ENCODE results near the gene CDC42BPA.
"Not testable (repeated sequence)": the region's sequence is repeated elsewhere in the genome, so short reads cannot be mapped to it uniquely, and the experiment has no call there.

The CDC42BPA gene

GRCh38 chr1:227132695-227133094 is 185.6 kb downstream of the CDC42BPA start:
- not testable (repeated sequence) for H3K27ac ChIP-seq (ENCODE audit: low read length); DNase-seq (ENCODE audit: low read depth, low spot score); H3K4me1 ChIP-seq (ENCODE audit: control insufficient read depth, insufficient read depth, low read length); H3K9me3 ChIP-seq (ENCODE audit: control insufficient read depth, insufficient read depth, low read length); H3K27me3 ChIP-seq (ENCODE audit: control insufficient read depth, insufficient read depth, low read length); H3K36me3 ChIP-seq (ENCODE audit: control insufficient read depth, insufficient read depth, low read length); H3K4me3 ChIP-seq (ENCODE audit: low read length)
- no CpG with 5 or more reads among the region's 32 CpGs for WGBS (ENCODE audit: insufficient coverage, insufficient read length)

- no peaks in the 10 kb centered on the region for H3K4me1 ChIP-seq (ENCODE audit: control insufficient read depth, insufficient read depth, low read length)
- no peaks in the 10 kb centered on the region for H3K27me3 ChIP-seq (ENCODE audit: control insufficient read depth, insufficient read depth, low read length)
- H3K36me3 ChIP-seq (ENCODE audit: control insufficient read depth, insufficient read depth, low read length) = no peaks in the 10 kb centered on the region
- WGBS (ENCODE audit: insufficient coverage, insufficient read length) = no CpG with 5 or more reads among the region's 3 CpGs
- H3K4me3 ChIP-seq (ENCODE audit: low read length) = no peak overlapping the region
- no peak for DNase-seq (ENCODE audit: low read depth, low spot score)
- no peaks in the 10 kb centered on the region for H3K9me3 ChIP-seq (ENCODE audit: control insufficient read depth, insufficient read depth, low read length)
- H3K27ac ChIP-seq (ENCODE audit: low read length) = no peak overlapping the region
Observed at GRCh38 chr1:227131193-227131592, 187.1 kb downstream of the CDC42BPA start.

- no peaks in the 10 kb centered on the region for H3K27me3 ChIP-seq (ENCODE audit: control insufficient read depth, insufficient read depth, low read length)
- no peak overlapping the region for H3K4me3 ChIP-seq (ENCODE audit: low read length)
- no CpG with 5 or more reads among the region's 3 CpGs for WGBS (ENCODE audit: insufficient coverage, insufficient read length)
- no peaks in the 10 kb centered on the region for H3K4me1 ChIP-seq (ENCODE audit: control insufficient read depth, insufficient read depth, low read length)
- H3K27ac ChIP-seq (ENCODE audit: low read length) = no peak overlapping the region
- H3K36me3 ChIP-seq (ENCODE audit: control insufficient read depth, insufficient read depth, low read length) = no peaks in the 10 kb centered on the region
- DNase-seq (ENCODE audit: low read depth, low spot score) = no peak
- H3K9me3 ChIP-seq (ENCODE audit: control insufficient read depth, insufficient read depth, low read length) = no peaks in the 10 kb centered on the region
Observed at GRCh38 chr1:227127891-227128290, 190.4 kb downstream of the CDC42BPA start.

- DNase-seq (ENCODE audit: low read depth, low spot score) = peak; percentile 13
- no peak overlapping the region for H3K4me3 ChIP-seq (ENCODE audit: low read length)
Observed at GRCh38 chr1:227125929-227126545, 192.3 kb downstream of the CDC42BPA start.

GRCh38 chr1:227124473-227124872 is 193.8 kb downstream of the CDC42BPA start:
- WGBS (ENCODE audit: insufficient coverage, insufficient read length) = no CpG with 5 or more reads among the region's 1 CpG
- Histone ChIP-seq H3K27ac (ENCODE audit: low read length) (no peak overlapping the region), H3K36me3 (ENCODE audit: control insufficient read depth, insufficient read depth, low read length) (no peaks in the 10 kb centered on the region), H3K27me3 (ENCODE audit: control insufficient read depth, insufficient read depth, low read length) (no peaks in the 10 kb centered on the region), H3K9me3 (ENCODE audit: control insufficient read depth, insufficient read depth, low read length) (no peaks in the 10 kb centered on the region), H3K4me3 (ENCODE audit: low read length) (no peak overlapping the region), H3K4me1 (ENCODE audit: control insufficient read depth, insufficient read depth, low read length) (no peaks in the 10 kb centered on the region)
- no peak for DNase-seq (ENCODE audit: low read depth, low spot score)

More at GRCh38 chr1:227125929-227126545, 192.3 kb downstream of the CDC42BPA start:
- H3K9me3 ChIP-seq (ENCODE audit: control insufficient read depth, insufficient read depth, low read length) = no peaks in the 10 kb centered on the region
- H3K27me3 ChIP-seq (ENCODE audit: control insufficient read depth, insufficient read depth, low read length) = no peaks in the 10 kb centered on the region
- H3K27ac ChIP-seq (ENCODE audit: low read length) = no peak overlapping the region
- no peaks in the 10 kb centered on the region for H3K4me1 ChIP-seq (ENCODE audit: control insufficient read depth, insufficient read depth, low read length)
- H3K36me3 ChIP-seq (ENCODE audit: control insufficient read depth, insufficient read depth, low read length) = no peaks in the 10 kb centered on the region
- no CpG with 5 or more reads among the region's 3 CpGs for WGBS (ENCODE audit: insufficient coverage, insufficient read length)

GRCh38 chr1:227120826-227121225 is 197.5 kb downstream of the CDC42BPA start:
- no CpG with 5 or more reads among the region's 9 CpGs for WGBS (ENCODE audit: insufficient coverage, insufficient read length)

GRCh38 chr1:227112538-227112937 is 205.8 kb downstream of the CDC42BPA start:
- no peak overlapping the region for H3K27ac ChIP-seq (ENCODE audit: low read length)
- H3K36me3 ChIP-seq (ENCODE audit: control insufficient read depth, insufficient read depth, low read length) = no peaks in the 10 kb centered on the region
- no CpG with 5 or more reads among the region's 6 CpGs for WGBS (ENCODE audit: insufficient coverage, insufficient read length)
- no peaks in the 10 kb centered on the region for H3K27me3 ChIP-seq (ENCODE audit: control insufficient read depth, insufficient read depth, low read length)
- no peak overlapping the region for H3K4me3 ChIP-seq (ENCODE audit: low read length)
- DNase-seq (ENCODE audit: low read depth, low spot score) = no peak
- H3K9me3 ChIP-seq (ENCODE audit: control insufficient read depth, insufficient read depth, low read length) = no peaks in the 10 kb centered on the region
- no peaks in the 10 kb centered on the region for H3K4me1 ChIP-seq (ENCODE audit: control insufficient read depth, insufficient read depth, low read length)

More at GRCh38 chr1:227120826-227121225, 197.5 kb downstream of the CDC42BPA start:
- no peak for DNase-seq (ENCODE audit: low read depth, low spot score)
- Histone ChIP-seq H3K4me3 (ENCODE audit: low read length) (no peak overlapping the region), H3K4me1 (ENCODE audit: control insufficient read depth, insufficient read depth, low read length) (no peaks in the 10 kb centered on the region), H3K36me3 (ENCODE audit: control insufficient read depth, insufficient read depth, low read length) (no peaks in the 10 kb centered on the region), H3K27ac (ENCODE audit: low read length) (no peak overlapping the region), H3K27me3 (ENCODE audit: control insufficient read depth, insufficient read depth, low read length) (no peaks in the 10 kb centered on the region), H3K9me3 (ENCODE audit: control insufficient read depth, insufficient read depth, low read length) (no peaks in the 10 kb centered on the region)

GRCh38 chr1:227111782-227112181 is 206.5 kb downstream of the CDC42BPA start:
- Histone ChIP-seq H3K27me3 (ENCODE audit: control insufficient read depth, insufficient read depth, low read length) (no peaks in the 10 kb centered on the region), H3K9me3 (ENCODE audit: control insufficient read depth, insufficient read depth, low read length) (no peaks in the 10 kb centered on the region), H3K36me3 (ENCODE audit: control insufficient read depth, insufficient read depth, low read length) (no peaks in the 10 kb centered on the region), H3K4me3 (ENCODE audit: low read length) (no peak overlapping the region), H3K27ac (ENCODE audit: low read length) (no peak overlapping the region), H3K4me1 (ENCODE audit: control insufficient read depth, insufficient read depth, low read length) (no peaks in the 10 kb centered on the region)
- WGBS (ENCODE audit: insufficient coverage, insufficient read length) = no CpG with 5 or more reads among the region's 2 CpGs
- no peak for DNase-seq (ENCODE audit: low read depth, low spot score)

GRCh38 chr1:227105291-227105690 is 213.0 kb downstream of the CDC42BPA start:
- H3K27ac ChIP-seq (ENCODE audit: low read length); H3K9me3 ChIP-seq (ENCODE audit: control insufficient read depth, insufficient read depth, low read length); H3K27me3 ChIP-seq (ENCODE audit: control insufficient read depth, insufficient read depth, low read length); H3K4me1 ChIP-seq (ENCODE audit: control insufficient read depth, insufficient read depth, low read length); H3K4me3 ChIP-seq (ENCODE audit: low read length); H3K36me3 ChIP-seq (ENCODE audit: control insufficient read depth, insufficient read depth, low read length); DNase-seq (ENCODE audit: low read depth, low spot score): not testable (repeated sequence)
- WGBS (ENCODE audit: insufficient coverage, insufficient read length) = no CpG with 5 or more reads among the region's 3 CpGs

GRCh38 chr1:227102056-227102455 is 216.2 kb downstream of the CDC42BPA start:
- Histone ChIP-seq H3K4me3 (ENCODE audit: low read length) (no peak overlapping the region), H3K27me3 (ENCODE audit: control insufficient read depth, insufficient read depth, low read length) (no peaks in the 10 kb centered on the region), H3K9me3 (ENCODE audit: control insufficient read depth, insufficient read depth, low read length) (no peaks in the 10 kb centered on the region), H3K4me1 (ENCODE audit: control insufficient read depth, insufficient read depth, low read length) (no peaks in the 10 kb centered on the region), H3K36me3 (ENCODE audit: control insufficient read depth, insufficient read depth, low read length) (no peaks in the 10 kb centered on the region), H3K27ac (ENCODE audit: low read length) (no peak overlapping the region)
- no peak for DNase-seq (ENCODE audit: low read depth, low spot score)
- WGBS (ENCODE audit: insufficient coverage, insufficient read length) = no CpG with 5 or more reads among the region's 5 CpGs

GRCh38 chr1:227094249-227094966 is 223.9 kb downstream of the CDC42BPA start:
- Histone ChIP-seq H3K36me3 (ENCODE audit: control insufficient read depth, insufficient read depth, low read length) (no peaks in the 10 kb centered on the region), H3K4me3 (ENCODE audit: low read length) (no peak overlapping the region), H3K27ac (ENCODE audit: low read length) (no peak overlapping the region), H3K9me3 (ENCODE audit: control insufficient read depth, insufficient read depth, low read length) (no peaks in the 10 kb centered on the region), H3K27me3 (ENCODE audit: control insufficient read depth, insufficient read depth, low read length) (no peaks in the 10 kb centered on the region), H3K4me1 (ENCODE audit: control insufficient read depth, insufficient read depth, low read length) (no peaks in the 10 kb centered on the region)
- WGBS (ENCODE audit: insufficient coverage, insufficient read length) = no CpG with 5 or more reads among the region's 2 CpGs
- DNase-seq (ENCODE audit: low read depth, low spot score) = no peak
